Measurements from ENCODE around the gene C12orf75.
"Not testable (repeated sequence)": the region's sequence is repeated elsewhere in the genome, so short reads cannot be mapped to it uniquely, and the experiment has no call there.

- TF ChIP-seq CTCF (conservative IDR thresholded peaks at IDR 0.05); EZH2 (IDR thresholded peaks at IDR 0.05; ENCODE audit: low read depth): not testable (repeated sequence)
Observed at GRCh38 chr12:105308839-105309238, 21.7 kb upstream of the C12orf75 start.
